Mesodermal cell (in vitro differentiated cells): ENCODE measurements around the gene SSR1.
"Not testable (repeated sequence)": the region's sequence is repeated elsewhere in the genome, so short reads cannot be mapped to it uniquely, and the experiment has no call there.

Experiments
- H3K27ac ChIP-seq: 2 replicates; pipeline ENCODE4 v1.7.0; 2013; ENCODE audit warnings: mild to moderate bottlenecking, low read depth, low read length, moderate library complexity; ENCODE audit not compliant: severe bottlenecking
- H3K36me3 ChIP-seq: 2 replicates; pipeline ENCODE4 v1.7.1; 2013; ENCODE audit warnings: mild to moderate bottlenecking, low read length, moderate library complexity; ENCODE audit not compliant: control insufficient read depth, insufficient read depth
- H3K4me1 ChIP-seq: one replicate; pipeline ENCODE4 v1.7.1; 2013; ENCODE audit warnings: mild to moderate bottlenecking, low read length; ENCODE audit not compliant: insufficient read depth, control insufficient read depth, poor library complexity, severe bottlenecking
- H3K4me3 ChIP-seq: 2 replicates; pipeline ENCODE4 v1.7.0; 2013; ENCODE audit warnings: low read length, control low read depth, mild to moderate bottlenecking; ENCODE audit not compliant: insufficient read depth, poor library complexity, severe bottlenecking; ENCODE audit errors: extremely low read depth
- H3K9me3 ChIP-seq: 2 replicates; pipeline ENCODE4 v1.7.1; 2013; ENCODE audit warnings: mild to moderate bottlenecking, low read length, moderate library complexity; ENCODE audit not compliant: control insufficient read depth
- WGBS, 2 experiments: methylation state at CpG; one replicate each; pipeline ENCODE4 v1.1.5; 2013; ENCODE audit warnings: missing lambda C conversion rate in 2 of 2; ENCODE audit not compliant: insufficient coverage in 2 of 2; 5-methylcytosine and 5-hydroxymethylcytosine counted together

SSR1 gene

DNA sequence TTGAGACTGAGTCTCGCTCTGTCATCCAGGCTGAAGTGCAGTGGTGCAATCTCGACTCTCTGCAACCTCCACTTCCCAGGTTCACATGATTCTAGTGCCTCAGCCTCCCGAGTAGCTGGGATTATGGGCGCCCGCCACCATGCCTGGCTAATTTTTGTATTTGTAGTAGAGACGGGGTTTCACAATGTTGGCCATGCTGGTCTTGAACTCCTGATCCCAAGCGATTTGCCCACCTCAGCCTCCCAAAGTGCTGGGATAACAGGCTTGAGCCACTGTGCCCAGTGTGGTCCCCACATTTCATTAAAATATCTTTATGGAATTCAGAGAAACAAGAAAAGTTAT is 47.6 kb downstream of the SSR1 start:
- WGBS, 2 experiments: 95 to 100% methylated on average over 3 to 5 of the region's 7 CpGs
- H3K4me1 ChIP-seq: peaks cover 18% of the 10 kb centered on the region
- not testable (repeated sequence) for H3K27ac ChIP-seq, H3K4me3 ChIP-seq, H3K9me3 ChIP-seq, H3K36me3 ChIP-seq

DNA sequence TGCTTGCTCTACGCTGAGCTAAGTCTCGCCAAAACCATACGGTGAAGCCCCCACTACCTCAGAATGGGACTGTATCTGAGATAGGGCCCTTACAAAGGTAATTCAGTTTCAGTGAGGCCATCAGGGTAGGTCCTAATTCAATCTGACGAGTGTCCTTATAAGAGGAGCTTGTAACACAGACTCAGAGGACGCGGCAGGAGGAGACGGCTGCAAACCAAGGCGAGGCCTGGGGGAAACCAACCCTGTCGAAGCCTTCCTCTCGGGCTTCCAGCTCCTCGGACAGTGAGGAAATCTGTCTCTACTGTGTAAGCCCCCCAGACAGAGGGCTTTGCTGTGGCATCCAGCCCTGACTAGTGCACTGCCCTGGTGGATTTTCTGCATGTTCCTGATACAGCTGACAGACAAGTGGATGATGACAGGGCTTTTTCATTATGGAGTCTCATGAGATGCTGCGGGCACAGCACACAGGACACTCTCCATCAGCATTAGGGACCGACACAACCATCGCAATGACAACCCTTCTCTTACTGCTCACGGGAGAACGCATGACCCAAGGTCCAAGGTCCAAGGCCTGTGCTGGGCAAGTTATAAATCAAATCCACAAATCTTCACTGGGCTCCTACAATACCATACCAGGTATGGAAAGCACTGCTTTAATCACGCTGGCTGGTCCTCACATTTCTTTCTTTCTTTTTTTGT is 48.2 kb downstream of the SSR1 start:
- WGBS, 2 experiments: 93% methylated on average over 16 to 17 of the region's 17 CpGs
- peaks cover 5% of the 10 kb centered on the region for H3K9me3 ChIP-seq
- H3K27ac ChIP-seq: no peak overlapping the region
- no peak overlapping the region for H3K4me3 ChIP-seq
- H3K36me3 ChIP-seq: no peaks in the 10 kb centered on the region
- H3K4me1 ChIP-seq: peaks cover 18% of the 10 kb centered on the region

DNA sequence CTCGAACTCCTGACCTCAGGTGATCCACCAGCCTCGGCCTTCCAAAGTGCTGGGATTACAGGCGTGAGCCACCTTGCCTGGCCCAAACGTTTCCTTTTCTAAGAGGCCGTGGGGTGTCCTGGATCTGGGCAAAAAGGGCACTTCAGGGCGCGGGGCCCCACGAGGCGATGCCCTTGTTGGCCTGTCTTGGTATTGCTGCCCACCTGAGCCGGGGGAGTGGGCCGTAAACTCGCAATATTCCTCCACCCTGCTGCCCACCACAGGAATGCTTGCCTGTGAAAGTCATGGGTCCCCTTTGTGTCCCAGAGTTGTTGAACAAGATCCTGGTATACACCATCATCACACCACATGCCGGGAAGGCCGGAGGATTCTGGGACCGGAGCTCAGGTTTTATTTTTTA is 49.0 kb downstream of the SSR1 start:
- Histone ChIP-seq H3K36me3 (no peaks in the 10 kb centered on the region), H3K4me3 (no peak overlapping the region), H3K4me1 (peaks cover 18% of the 10 kb centered on the region), H3K9me3 (peaks cover 5% of the 10 kb centered on the region), H3K27ac (no peak overlapping the region)
- WGBS, 2 experiments: 94 to 99% methylated on average over 12 to 13 of the region's 15 CpGs

DNA sequence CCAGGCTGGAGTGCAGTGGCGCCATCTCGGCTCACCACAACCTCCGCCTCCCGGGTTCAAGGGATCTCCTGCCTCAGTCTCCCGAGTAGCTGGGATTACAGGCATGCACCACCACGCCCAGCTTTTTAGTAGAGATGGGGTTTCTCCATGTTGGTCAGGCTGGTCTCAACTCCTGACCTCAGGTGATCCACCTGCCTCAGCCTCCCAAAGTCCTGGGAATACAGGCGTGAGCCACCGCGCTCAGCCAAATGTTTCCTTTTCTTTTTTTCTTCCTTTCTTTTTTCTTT is 49.5 kb downstream of the SSR1 start:
- peaks cover 18% of the 10 kb centered on the region for H3K4me1 ChIP-seq
- not testable (repeated sequence) for H3K27ac ChIP-seq, H3K36me3 ChIP-seq, H3K4me3 ChIP-seq, H3K9me3 ChIP-seq
- 90 to 91% methylated on average over 6 of the region's 9 CpGs for WGBS, 2 experiments

DNA sequence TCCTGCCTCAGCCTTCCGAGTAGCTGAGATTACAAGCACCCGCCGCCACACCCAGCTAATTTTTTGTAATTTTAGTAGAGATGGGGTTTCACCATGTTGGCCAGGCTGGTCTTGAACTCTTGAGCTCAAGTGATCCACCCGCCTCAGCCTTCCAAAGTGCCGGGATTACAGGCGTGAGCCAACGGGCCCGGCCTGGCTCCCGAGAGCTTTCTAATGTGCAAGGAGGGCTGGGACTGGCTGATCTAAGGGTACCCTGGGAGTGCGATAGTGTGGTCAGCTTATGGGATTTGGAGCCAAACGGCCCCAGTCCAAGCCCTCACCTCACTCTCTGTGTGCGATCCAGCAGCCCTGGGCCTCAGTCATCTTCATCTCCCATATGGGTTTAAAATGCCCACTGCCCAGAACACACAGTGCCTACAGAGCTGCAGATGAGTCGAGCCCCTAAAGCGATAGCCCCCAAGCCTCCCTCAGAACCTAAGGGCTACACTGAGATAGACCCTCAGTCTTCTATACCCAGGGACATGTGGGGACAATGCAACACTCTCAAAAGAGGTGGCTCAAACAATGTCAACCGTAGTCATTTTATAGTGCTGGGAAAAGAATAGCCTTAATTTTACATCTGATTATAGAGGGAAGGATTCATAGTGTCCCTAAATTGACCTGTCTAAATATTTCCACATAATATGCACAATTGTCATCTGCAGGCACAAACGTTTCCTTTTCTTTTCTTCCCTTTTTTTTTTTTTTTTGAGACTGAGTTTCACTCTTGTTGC is 50.1 kb downstream of the SSR1 start:
- Histone ChIP-seq H3K4me3 (no peak overlapping the region), H3K36me3 (no peaks in the 10 kb centered on the region), H3K4me1 (peaks cover 17% of the 10 kb centered on the region), H3K9me3 (peaks cover 5% of the 10 kb centered on the region), H3K27ac (no peak overlapping the region)
- WGBS, 2 experiments: 92 to 95% methylated on average over 7 to 14 of the region's 16 CpGs

DNA sequence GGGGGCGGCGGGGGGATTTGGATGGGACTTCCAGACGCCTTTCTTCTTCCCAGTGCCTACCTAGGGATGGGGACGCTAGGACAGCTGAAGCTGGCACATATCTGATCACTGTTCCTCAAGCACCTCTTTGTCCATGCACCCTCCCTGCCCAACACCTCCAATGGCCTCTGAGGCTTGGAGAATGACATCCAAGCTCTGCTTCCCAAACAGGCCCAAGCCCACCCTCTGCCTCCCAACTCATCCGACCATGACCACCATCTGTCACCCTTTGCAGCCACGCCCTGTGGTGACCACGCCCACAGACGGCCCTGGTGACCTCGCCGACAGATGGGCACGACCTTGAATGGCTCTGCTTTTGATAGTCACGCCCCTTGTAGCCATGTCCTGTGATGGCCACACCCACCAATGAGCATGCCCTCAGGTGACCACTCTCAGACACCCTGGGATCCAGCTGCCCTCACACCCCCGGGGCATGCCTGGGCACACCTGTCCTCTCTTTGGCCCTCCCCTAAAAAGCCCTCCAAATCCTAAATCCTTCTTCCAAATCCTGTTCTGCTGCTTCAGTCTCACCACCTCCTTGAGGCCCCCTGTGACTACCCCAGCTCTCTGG is 51.0 kb downstream of the SSR1 start:
- Histone ChIP-seq H3K9me3 (peaks cover 5% of the 10 kb centered on the region), H3K36me3 (no peaks in the 10 kb centered on the region), H3K27ac (no peak overlapping the region), H3K4me3 (peak overlapping the region; percentile 40), H3K4me1 (peaks cover 8% of the 10 kb centered on the region)
- WGBS, 2 experiments: 77 to 87% methylated on average over 12 of the region's 13 CpGs

DNA sequence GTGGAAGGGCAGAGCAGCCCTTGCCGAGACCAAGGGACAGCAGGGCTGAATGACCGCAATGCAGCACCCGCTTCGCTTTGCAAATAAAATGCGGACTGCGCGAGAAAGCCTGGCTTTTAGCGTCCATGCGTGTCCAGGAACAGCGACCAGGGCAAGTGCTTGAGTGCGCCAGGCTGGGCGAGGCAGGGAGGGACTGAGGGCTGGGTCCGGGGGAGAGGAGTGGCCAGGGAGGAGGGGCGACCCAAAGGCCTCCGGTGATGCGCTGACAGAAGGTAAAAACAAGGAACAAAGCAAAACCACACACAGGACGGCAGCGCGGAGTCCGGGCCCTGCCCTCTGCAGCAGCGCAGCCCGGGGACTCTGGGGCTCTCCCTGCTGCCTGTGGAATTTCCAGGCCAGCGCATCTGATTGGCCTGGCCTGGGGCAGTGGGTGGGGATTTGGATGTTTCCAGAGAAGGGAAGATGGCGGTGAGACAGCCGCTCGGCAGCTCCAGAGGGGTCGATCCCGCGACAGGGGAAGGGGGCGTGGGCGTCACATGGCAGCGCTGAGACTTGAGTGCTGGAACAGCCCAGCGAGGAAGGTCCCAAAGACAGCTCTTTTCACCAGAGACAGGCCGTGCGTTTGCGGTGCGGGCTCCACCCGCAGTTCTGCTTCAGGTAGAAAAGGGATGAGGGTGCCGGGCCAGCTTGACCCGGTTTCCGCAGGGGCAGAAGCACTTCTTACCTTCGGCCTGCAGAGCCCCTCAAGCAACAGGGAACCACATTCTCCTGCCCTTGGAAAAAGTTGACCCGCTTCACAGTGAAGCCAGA is 51.8 kb downstream of the SSR1 start:
- H3K4me1 ChIP-seq: peaks cover 8% of the 10 kb centered on the region
- no peaks in the 10 kb centered on the region for H3K36me3 ChIP-seq
- H3K27ac ChIP-seq: peak overlapping the region; percentile 86
- H3K4me3 ChIP-seq: peak overlapping the region; percentile 40
- peaks cover 3% of the 10 kb centered on the region for H3K9me3 ChIP-seq
- WGBS, 2 experiments: 7 to 8% methylated on average over 30 to 39 of the region's 43 CpGs

DNA sequence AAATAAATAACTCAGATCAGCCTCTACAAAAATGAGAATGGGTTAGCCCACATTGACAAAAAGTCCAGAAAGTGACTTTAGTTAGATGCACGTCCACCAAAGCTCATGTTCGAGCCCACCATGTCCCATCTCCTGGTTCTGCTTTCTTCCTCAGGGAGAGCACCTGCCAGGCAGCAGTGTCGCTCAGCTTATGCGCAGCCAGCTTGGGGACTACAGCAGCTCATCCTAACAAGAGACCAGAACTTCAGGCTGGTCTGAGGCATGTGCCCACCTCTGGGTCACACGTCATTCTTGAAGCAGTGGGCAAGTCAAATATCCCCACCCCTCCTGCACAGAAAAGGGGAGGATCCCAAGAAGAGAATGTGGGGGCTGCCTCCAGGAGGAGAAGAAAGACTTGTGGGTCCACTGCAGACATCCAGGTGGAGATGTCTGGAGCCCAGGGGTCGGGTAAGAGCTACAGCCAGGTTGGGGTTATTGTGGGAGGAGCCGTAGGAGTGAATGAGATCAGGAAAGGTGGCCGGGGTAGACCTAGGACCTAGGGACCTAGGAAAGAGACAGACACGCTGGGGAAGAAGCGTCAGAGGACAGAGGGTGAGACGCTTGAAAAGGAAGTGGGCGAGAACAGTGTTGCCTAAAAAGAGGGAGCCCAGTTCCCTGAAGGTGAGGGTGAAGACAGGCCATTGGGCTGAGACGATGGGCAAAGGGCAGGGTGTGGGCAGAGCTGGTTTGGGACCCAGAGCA is 52.5 kb downstream of the SSR1 start:
- Histone ChIP-seq H3K4me3 (peak overlapping the region; percentile 40), H3K4me1 (peaks cover 8% of the 10 kb centered on the region), H3K36me3 (no peaks in the 10 kb centered on the region), H3K27ac (peak overlapping the region; percentile 86), H3K9me3 (no peaks in the 10 kb centered on the region)
- WGBS, 2 experiments: 69 to 72% methylated on average over 11 to 12 of the region's 13 CpGs

DNA sequence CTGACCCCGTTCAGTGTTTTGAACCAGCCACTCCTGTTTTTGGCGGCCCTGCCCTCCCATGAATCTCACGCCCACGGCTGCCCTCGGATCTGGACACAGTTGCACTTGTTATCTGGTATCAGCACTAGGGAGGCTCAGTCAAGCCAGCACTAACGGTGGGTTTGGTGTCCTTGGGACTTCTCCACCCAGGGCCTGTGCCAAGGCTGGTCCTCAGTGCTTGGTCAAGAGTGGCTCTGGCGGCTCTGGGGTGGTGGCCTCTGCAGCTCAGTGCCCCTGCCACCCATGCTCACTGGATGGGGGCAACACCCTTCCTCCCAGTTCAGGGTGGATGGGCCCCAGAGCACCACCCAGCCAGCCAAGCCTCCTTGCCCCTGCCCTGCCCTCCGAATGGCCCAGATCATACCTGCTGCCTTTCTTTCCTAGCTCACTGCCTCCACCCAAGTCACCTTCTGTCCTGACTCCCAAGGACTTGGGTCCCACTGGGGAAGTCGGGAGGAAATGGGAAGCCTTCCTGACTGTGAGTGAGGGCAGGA is 54.7 kb downstream of the SSR1 start:
- 90 to 92% methylated on average over 8 of the region's 9 CpGs for WGBS, 2 experiments

More for the DNA sequence above, 54.7 kb downstream of the SSR1 start:
- no peak overlapping the region for H3K27ac ChIP-seq
- no peak overlapping the region for H3K4me3 ChIP-seq
- no peaks in the 10 kb centered on the region for H3K36me3 ChIP-seq
- no peaks in the 10 kb centered on the region for H3K9me3 ChIP-seq
- H3K4me1 ChIP-seq: peaks cover 8% of the 10 kb centered on the region
